ENCODE data around the gene SMAD6.

The SMAD6 gene

GRCh38 chr15:66734961-66735908 is 33.2 kb downstream of the SMAD6 start:
- no peak overlapping the region for H3K4me3 ChIP-seq (ENCODE audit: low read depth, low read length)
- no peak for TF ChIP-seq CTCF (IDR thresholded peaks at IDR 0.05; ENCODE audit: borderline replicate concordance, insufficient read depth, low read depth, low read length)

- no peak overlapping the region for H3K4me3 ChIP-seq (ENCODE audit: low read depth, low read length)
- TF ChIP-seq CTCF (IDR thresholded peaks at IDR 0.05; ENCODE audit: borderline replicate concordance, insufficient read depth, low read depth, low read length), result no peak
Measured at GRCh38 chr15:66735909-66736305, 33.9 kb downstream of the SMAD6 start.

- H3K4me3 ChIP-seq (ENCODE audit: low read depth, low read length), result no peak overlapping the region
- no peak for TF ChIP-seq CTCF (IDR thresholded peaks at IDR 0.05; ENCODE audit: borderline replicate concordance, insufficient read depth, low read depth, low read length)
Measured at GRCh38 chr15:66737243-66738010, 35.4 kb downstream of the SMAD6 start.

GRCh38 chr15:66738116-66738515 is 36.1 kb downstream of the SMAD6 start:
- no peak for TF ChIP-seq CTCF (IDR thresholded peaks at IDR 0.05; ENCODE audit: borderline replicate concordance, insufficient read depth, low read depth, low read length)
- no peak overlapping the region for H3K4me3 ChIP-seq (ENCODE audit: low read depth, low read length)

- H3K4me3 ChIP-seq (ENCODE audit: low read depth, low read length), result no peak overlapping the region
- no peak for TF ChIP-seq CTCF (IDR thresholded peaks at IDR 0.05; ENCODE audit: borderline replicate concordance, insufficient read depth, low read depth, low read length)
Measured at GRCh38 chr15:66738595-66738994, 36.6 kb downstream of the SMAD6 start.

- no peak for TF ChIP-seq CTCF (IDR thresholded peaks at IDR 0.05; ENCODE audit: borderline replicate concordance, insufficient read depth, low read depth, low read length)
- no peak overlapping the region for H3K4me3 ChIP-seq (ENCODE audit: low read depth, low read length)
Measured at GRCh38 chr15:66739287-66739686, 37.3 kb downstream of the SMAD6 start.

Data from GM12875 (cell line).